Loucy (cell line): ENCODE data around the gene SLC39A11.

Experiments
- EZH2phosphoT487 ChIP-seq: fragments of 200-600 bp; IDR thresholded peaks from 2 replicates; pipeline ENCODE4 v1.6.1; 2018; ENCODE audit warnings: antibody characterized with exemption, mild to moderate bottlenecking, moderate library complexity, borderline replicate concordance
- TF ChIP-seq, protein P1 (sequence below): fragments of 200-600 bp; sonication (generic); conservative IDR thresholded peaks from 2 replicates; pipeline ENCODE4 v1.5.1; 2014; ENCODE audit warnings: mild to moderate bottlenecking, antibody characterized with exemption, low read length

DNA sequence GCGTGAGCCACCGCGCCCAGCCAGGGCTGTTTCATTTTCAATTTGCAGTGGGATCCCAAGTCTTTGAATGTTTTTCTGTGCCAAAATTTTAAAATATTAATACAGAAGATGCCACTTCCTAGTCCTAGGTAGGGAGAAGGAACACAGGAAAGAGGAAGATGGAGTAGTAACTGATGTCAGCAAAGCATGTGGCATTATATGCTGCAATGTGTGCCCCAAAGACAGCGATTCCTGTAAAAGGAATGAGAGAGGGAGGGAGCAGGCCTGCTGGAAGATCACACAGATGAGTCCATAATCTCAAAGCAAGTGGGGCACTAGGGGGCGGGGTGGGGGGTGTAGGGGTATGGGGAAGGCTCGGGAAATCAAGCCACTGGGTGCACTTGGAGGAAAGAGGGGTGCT lies 48.9 kb upstream of the SLC39A11 start:
- TF ChIP-seq, protein P1, sequence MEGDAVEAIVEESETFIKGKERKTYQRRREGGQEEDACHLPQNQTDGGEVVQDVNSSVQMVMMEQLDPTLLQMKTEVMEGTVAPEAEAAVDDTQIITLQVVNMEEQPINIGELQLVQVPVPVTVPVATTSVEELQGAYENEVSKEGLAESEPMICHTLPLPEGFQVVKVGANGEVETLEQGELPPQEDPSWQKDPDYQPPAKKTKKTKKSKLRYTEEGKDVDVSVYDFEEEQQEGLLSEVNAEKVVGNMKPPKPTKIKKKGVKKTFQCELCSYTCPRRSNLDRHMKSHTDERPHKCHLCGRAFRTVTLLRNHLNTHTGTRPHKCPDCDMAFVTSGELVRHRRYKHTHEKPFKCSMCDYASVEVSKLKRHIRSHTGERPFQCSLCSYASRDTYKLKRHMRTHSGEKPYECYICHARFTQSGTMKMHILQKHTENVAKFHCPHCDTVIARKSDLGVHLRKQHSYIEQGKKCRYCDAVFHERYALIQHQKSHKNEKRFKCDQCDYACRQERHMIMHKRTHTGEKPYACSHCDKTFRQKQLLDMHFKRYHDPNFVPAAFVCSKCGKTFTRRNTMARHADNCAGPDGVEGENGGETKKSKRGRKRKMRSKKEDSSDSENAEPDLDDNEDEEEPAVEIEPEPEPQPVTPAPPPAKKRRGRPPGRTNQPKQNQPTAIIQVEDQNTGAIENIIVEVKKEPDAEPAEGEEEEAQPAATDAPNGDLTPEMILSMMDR, result no peak
- TF ChIP-seq EZH2phosphoT487, result no peak
